Kidney (tissue), 14 donors: Measurements from ENCODE around the gene ESYT2. TPM values are rescaled to one million over a fixed set of nuclear protein-coding genes. Genes with fewer than 3 reads are reported as not detected.

Experiments used
- DNase-seq, 5 donors: peaks; one replicate each; pipeline ENCODE4 v3.0.0-alpha.2; 2013 to 2020
- FAIRE-seq: peaks from 2 replicates; lab custom pipeline; 2012; peaks lifted over from hg19 to GRCh38; lab: Jason Lieb, UNC
- H3K27ac ChIP-seq, 2 donors: one replicate each; pipeline ENCODE4 v1.7.0; 2013; ENCODE audit warnings: low read depth in 2 of 2, low read length in 2 of 2, inconsistent platforms in 1 of 2
- H3K27me3 ChIP-seq: one replicate; pipeline ENCODE4 v1.7.1; 2013; ENCODE audit warnings: low read length, inconsistent platforms; ENCODE audit not compliant: control insufficient read depth, insufficient read depth
- H3K36me3 ChIP-seq, 3 donors: one replicate each; pipeline versions ENCODE4 v1.7.0 to v1.7.1; 2013; ENCODE audit warnings: low read length in 3 of 3, control low read depth in 1 of 3, inconsistent platforms in 1 of 3; ENCODE audit not compliant: insufficient read depth in 3 of 3, control insufficient read depth in 2 of 3
- H3K4me1 ChIP-seq, 3 donors: one replicate each; pipeline versions ENCODE4 v1.7.0 to v1.7.1; 2013; ENCODE audit warnings: low read length in 3 of 3, inconsistent platforms in 1 of 3, low read depth in 1 of 3; ENCODE audit not compliant: control insufficient read depth in 2 of 3, insufficient read depth in 2 of 3
- H3K4me3 ChIP-seq, 3 donors: one replicate each; pipeline versions ENCODE4 v1.7.0 to v1.8.1; 2013; ENCODE audit warnings: low read length in 3 of 3, control low read depth in 1 of 3, inconsistent platforms in 1 of 3
- H3K9ac ChIP-seq, 3 donors: one replicate each; pipeline versions ENCODE4 v1.7.0 to v1.7.1; 2013; ENCODE audit warnings: low read length in 3 of 3, control low read depth in 1 of 3, inconsistent platforms in 1 of 3
- H3K9me3 ChIP-seq, 3 donors: one replicate each; pipeline versions ENCODE4 v1.7.0 to v1.7.1; 2013; ENCODE audit warnings: low read length in 3 of 3, control low read depth in 1 of 3, inconsistent platforms in 1 of 3; ENCODE audit not compliant: control insufficient read depth in 2 of 3, insufficient read depth in 1 of 3
- intact Hi-C: fragments of 100-400 bp; cut with DNase I; formaldehyde crosslinking; loops from one replicate; pipeline ENCODE4 v1.11.1; 2022
- polyA plus RNA-seq: library from polyadenylated mRNA; stranded (reverse); fragments of 350-450 nt; fragmentation: Illumina TruSeq; extraction: RNeasy Lipid Tissue Mini Kit (QIAGEN cat#74804); gene quantifications from one replicate; pipeline ENCODE4 v1.2.3, GENCODE V29; 2014; ENCODE audit warnings: low read depth, low replicate concordance; ENCODE audit not compliant: insufficient read depth
- total RNA-seq: library from RNA; stranded (reverse); fragmentation: NEBNext Ultra II Directional; extraction: Animal tissue kit (Norgen Biotek cat#: 25700); gene quantifications from one replicate; pipeline ENCODE4 v1.2.1, GENCODE V29; 2021
- TF ChIP-seq, protein P1 (sequence below): IDR thresholded peaks from 3 replicates; pipeline ENCODE4 v1.5.1; 2012; ENCODE audit warnings: mild to moderate bottlenecking, moderate library complexity, borderline replicate concordance; ENCODE audit not compliant: insufficient read depth; ENCODE audit errors: extremely low read depth
- donor health status: control.
- donor health status: control.
- donor health status: control.
- donor health status: control.
- donor health status: control.
- donor health status: DM: yes; HTN: yes; CAD: no.
- donor health status: Normal renal cell carcinoma (clear cell type).

ESYT2 gene
- total and polyA plus RNA-seq, 2 donors from 2014 or later, result 19.4 to 95.8 TPM

DNA sequence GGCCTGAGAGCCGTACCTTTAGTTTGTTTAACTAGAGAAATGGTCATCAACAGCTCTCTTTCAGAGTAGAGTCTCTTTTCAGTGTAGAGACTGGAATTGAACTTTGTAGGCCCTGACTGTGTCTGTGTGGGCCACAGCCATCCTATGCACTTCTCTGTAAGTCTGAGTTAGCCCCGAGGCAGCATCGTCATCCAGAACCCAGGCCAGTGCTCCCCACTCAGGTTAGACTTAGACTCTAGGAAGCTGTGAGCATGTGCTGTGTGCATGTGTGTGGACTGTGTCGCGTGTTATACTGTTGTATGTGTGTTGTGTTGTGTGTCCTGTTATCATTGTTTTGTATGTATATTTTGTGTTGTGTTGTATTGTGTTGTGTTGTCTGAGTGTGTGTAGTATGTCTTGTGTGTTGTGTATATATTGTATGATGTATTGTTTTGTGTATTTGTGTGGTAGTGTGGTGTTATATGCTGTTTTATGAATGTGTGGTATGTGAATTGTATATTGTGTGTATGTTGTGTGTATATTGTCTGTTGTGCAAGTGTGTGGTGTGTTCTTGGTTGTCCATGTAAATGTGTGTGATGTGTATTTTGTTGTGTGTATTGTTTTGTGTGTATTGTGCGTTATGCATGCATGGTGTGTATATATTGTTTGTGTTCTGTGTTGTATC is 106.6 kb downstream of the ESYT2 start:
- Histone ChIP-seq H3K4me1 (no peaks in the 10 kb centered on the region), H3K9me3 (no peaks in the 10 kb centered on the region), H3K9ac (no peak overlapping the region), H3K27me3 (no peaks in the 10 kb centered on the region), H3K36me3 (no peaks in the 10 kb centered on the region), H3K27ac (no peak overlapping the region), H3K4me3 (no peak overlapping the region)
- TF ChIP-seq, protein P1, sequence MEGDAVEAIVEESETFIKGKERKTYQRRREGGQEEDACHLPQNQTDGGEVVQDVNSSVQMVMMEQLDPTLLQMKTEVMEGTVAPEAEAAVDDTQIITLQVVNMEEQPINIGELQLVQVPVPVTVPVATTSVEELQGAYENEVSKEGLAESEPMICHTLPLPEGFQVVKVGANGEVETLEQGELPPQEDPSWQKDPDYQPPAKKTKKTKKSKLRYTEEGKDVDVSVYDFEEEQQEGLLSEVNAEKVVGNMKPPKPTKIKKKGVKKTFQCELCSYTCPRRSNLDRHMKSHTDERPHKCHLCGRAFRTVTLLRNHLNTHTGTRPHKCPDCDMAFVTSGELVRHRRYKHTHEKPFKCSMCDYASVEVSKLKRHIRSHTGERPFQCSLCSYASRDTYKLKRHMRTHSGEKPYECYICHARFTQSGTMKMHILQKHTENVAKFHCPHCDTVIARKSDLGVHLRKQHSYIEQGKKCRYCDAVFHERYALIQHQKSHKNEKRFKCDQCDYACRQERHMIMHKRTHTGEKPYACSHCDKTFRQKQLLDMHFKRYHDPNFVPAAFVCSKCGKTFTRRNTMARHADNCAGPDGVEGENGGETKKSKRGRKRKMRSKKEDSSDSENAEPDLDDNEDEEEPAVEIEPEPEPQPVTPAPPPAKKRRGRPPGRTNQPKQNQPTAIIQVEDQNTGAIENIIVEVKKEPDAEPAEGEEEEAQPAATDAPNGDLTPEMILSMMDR, result no peak
- intact Hi-C loops, result no loop called here
- DNase-seq (no peak), FAIRE-seq (no peak)

DNA sequence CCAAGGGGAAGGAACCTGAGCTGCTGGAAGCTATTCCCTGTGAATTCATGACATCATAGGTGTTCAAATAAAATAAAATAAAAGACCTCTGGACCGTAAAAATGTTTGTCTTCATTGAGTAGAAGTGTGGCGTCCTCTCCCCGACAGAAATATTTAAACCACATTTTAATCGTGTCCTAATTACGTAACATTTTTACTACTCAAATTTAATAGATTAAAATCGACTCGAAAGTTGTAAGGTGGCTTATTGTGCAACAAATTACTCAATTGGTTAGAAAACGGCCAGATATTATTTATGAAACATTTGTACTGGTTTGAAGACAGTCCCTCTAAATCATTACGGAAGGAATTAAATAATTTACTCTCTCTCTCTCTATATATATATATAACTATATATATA is 109.2 kb downstream of the ESYT2 start:
- H3K4me3 ChIP-seq, result no peak overlapping the region
- no peaks in the 10 kb centered on the region for H3K36me3 ChIP-seq
- no peak overlapping the region for H3K27ac ChIP-seq
- DNase-seq (no peak), FAIRE-seq (no peak)
- H3K4me1 ChIP-seq, result no peaks in the 10 kb centered on the region
- TF ChIP-seq, protein P1, result no peak
- intact Hi-C loops, result no loop called here
- H3K9ac ChIP-seq, result no peak overlapping the region
- H3K9me3 ChIP-seq, result no peaks in the 10 kb centered on the region
- no peaks in the 10 kb centered on the region for H3K27me3 ChIP-seq

DNA sequence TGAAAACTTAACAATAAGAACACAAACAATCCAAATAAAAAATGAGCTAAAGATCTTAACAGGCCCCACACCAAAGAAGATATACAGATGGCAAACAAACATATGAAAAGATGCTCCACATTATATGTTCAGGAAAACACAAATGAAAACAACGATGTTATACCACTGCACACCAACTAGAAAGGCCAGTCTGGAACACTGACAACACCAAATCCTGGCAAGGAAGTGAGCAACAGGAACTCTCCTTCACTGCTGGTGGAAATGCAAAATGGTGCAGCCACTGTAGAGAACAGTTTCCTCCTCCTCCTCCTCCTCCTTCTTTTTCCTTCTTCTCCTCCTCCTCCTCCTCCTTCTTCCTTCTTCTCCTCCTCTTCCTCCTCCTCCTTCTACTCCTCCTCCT is 112.5 kb downstream of the ESYT2 start:
- FAIRE-seq, result no peak
- TF ChIP-seq, protein P1, result no peak

More for the DNA sequence above, 112.5 kb downstream of the ESYT2 start:
- no peak overlapping the region for H3K9ac ChIP-seq
- no peak for DNase-seq
- no peak overlapping the region for H3K4me3 ChIP-seq
- no peaks in the 10 kb centered on the region for H3K27me3 ChIP-seq
- intact Hi-C loops, result no loop called here
- H3K27ac ChIP-seq, result no peak overlapping the region
- H3K36me3 ChIP-seq, result no peaks in the 10 kb centered on the region
- H3K4me1 ChIP-seq, result no peaks in the 10 kb centered on the region
- no peaks in the 10 kb centered on the region for H3K9me3 ChIP-seq
